ENCODE measurements around the gene PCDHGC3.

DNA sequence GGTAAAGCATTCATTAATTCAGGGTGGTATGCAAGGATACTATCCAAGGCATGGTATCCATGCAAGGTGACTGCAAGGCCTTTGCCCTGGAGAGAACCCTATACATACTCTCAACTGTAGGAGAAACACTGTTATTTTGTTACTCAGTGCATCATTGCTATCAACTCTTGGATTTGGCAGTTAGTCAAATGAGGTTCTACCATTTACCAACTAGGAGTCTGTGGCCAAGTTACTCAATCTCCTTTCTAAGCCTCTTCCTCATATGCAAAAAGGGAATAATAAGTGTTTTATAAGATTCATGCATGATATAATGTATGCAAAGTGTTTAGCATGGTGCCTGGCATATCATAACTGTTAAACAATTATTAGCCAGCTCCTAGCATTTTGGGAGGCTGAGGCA, 4.0 kb downstream of the PCDHGC3 start:
- TF ChIP-seq POLR2A (IDR thresholded peaks at IDR 0.05) = no peak
- TF ChIP-seq, protein P1, sequence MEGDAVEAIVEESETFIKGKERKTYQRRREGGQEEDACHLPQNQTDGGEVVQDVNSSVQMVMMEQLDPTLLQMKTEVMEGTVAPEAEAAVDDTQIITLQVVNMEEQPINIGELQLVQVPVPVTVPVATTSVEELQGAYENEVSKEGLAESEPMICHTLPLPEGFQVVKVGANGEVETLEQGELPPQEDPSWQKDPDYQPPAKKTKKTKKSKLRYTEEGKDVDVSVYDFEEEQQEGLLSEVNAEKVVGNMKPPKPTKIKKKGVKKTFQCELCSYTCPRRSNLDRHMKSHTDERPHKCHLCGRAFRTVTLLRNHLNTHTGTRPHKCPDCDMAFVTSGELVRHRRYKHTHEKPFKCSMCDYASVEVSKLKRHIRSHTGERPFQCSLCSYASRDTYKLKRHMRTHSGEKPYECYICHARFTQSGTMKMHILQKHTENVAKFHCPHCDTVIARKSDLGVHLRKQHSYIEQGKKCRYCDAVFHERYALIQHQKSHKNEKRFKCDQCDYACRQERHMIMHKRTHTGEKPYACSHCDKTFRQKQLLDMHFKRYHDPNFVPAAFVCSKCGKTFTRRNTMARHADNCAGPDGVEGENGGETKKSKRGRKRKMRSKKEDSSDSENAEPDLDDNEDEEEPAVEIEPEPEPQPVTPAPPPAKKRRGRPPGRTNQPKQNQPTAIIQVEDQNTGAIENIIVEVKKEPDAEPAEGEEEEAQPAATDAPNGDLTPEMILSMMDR (IDR thresholded peaks at IDR 0.05) = no peak

Measured in tibial nerve (tissue), 3 donors.